Testis (tissue), 3 donors: Measurements from ENCODE around the gene IRF8. TPM values are rescaled to one million over a fixed set of nuclear protein-coding genes. Genes with fewer than 3 reads are reported as not detected.

Source experiments
- DNase-seq: peaks from one replicate; pipeline ENCODE4 v3.0.0-alpha.2; 2019
- H3K27ac ChIP-seq, 2 donors: fragments of 200-600 bp; sonication (generic); one replicate each; pipeline ENCODE4 v1.5.1; 2019
- H3K27me3 ChIP-seq: fragments of 200-600 bp; sonication (generic); one replicate; pipeline ENCODE4 v1.5.1; 2019
- H3K36me3 ChIP-seq: fragments of 200-600 bp; sonication (generic); one replicate; pipeline ENCODE4 v1.5.1; 2017; ENCODE audit warnings: low read depth; ENCODE audit errors: missing control alignments
- H3K4me1 ChIP-seq: fragments of 200-600 bp; sonication (generic); one replicate; pipeline ENCODE4 v1.5.1; 2019
- H3K4me3 ChIP-seq, 2 donors: fragments of 200-600 bp; sonication (generic); one replicate each; pipeline ENCODE4 v1.5.1; 2017 to 2019
- H3K9me3 ChIP-seq: fragments of 200-600 bp; sonication (generic); one replicate; pipeline ENCODE4 v1.5.1; 2017
- POLR2A ChIP-seq: fragments of 450-650 bp; IDR thresholded peaks from one replicate; pipeline ENCODE4 v1.6.1; 2017; ENCODE audit warnings: antibody characterized with exemption, mild to moderate bottlenecking, moderate library complexity
- WGBS, 2 donors: methylation state at CpG; one replicate each; pipeline ENCODE4 v1.1.5; 2018; 5-methylcytosine and 5-hydroxymethylcytosine counted together
- intact Hi-C: fragments of 100-400 bp; cut with DNase I; formaldehyde crosslinking; loops from one replicate; pipeline ENCODE4 v1.15.1; 2023; ENCODE audit warnings: low total_unique reads
- polyA plus RNA-seq: library from polyadenylated mRNA; stranded (reverse); fragments of 350-450 nt; fragmentation: Illumina TruSeq; extraction: RNeasy Lipid Tissue Mini Kit (QIAGEN cat#74804); gene quantifications from one replicate; pipeline ENCODE4 v1.2.3, GENCODE V29; 2014; ENCODE audit warnings: low read depth, low replicate concordance; ENCODE audit not compliant: insufficient read depth
- total RNA-seq, 2 donors: library from RNA; depleted of rRNA; stranded (reverse); fragments of >200 nt; gene quantifications; one replicate each; pipeline ENCODE4 v1.2.3, GENCODE V29; 2016
- TF ChIP-seq, protein P1 (sequence below), 3 experiments: fragments of 450-650 bp in 2 of 3; fragments of 200-600 bp in 1 of 3; sonication (generic) in 1 of 3; IDR thresholded peaks; one replicate each; pipeline ENCODE4 v1.5.1; 2016 to 2019; ENCODE audit warnings: antibody characterized with exemption in 3 of 3, mild to moderate bottlenecking in 2 of 3, moderate library complexity in 1 of 3

The IRF8 gene
- total and polyA plus RNA-seq, 3 donors from 2014 or later = 7.2 to 15.0 (median 14.0) TPM

DNA sequence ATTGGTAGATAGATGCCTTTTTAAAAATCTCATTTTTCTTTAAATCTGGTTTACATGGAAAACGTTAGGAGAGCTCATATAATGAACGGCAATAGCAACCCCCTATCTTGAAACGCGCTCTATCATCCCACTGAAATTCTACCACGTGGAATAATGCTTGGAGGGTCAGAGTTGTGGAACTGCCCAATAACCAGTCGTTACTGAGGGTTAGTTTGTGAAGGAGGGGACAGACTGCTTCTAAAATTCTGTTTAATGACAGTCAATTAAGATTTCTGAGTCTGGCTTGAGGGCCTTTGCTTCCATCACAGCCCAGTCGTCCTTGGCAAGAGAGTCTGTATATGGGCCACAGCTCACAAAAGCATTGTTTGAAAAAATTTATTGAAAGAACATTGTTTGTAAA lies 482 bp downstream of the IRF8 start:
- Histone ChIP-seq H3K36me3 (no peaks in the 10 kb centered on the region), H3K27me3 (no peaks in the 10 kb centered on the region), H3K9me3 (no peaks in the 10 kb centered on the region), H3K4me3 (peak overlapping the region; percentile 54 to 60), H3K27ac (peak overlapping the region in 1 of 2 donors; percentile 66), H3K4me1 (peaks cover 5% of the 10 kb centered on the region)
- DNase-seq = no peak
- intact Hi-C loops = no loop called here
- TF ChIP-seq, protein P1, sequence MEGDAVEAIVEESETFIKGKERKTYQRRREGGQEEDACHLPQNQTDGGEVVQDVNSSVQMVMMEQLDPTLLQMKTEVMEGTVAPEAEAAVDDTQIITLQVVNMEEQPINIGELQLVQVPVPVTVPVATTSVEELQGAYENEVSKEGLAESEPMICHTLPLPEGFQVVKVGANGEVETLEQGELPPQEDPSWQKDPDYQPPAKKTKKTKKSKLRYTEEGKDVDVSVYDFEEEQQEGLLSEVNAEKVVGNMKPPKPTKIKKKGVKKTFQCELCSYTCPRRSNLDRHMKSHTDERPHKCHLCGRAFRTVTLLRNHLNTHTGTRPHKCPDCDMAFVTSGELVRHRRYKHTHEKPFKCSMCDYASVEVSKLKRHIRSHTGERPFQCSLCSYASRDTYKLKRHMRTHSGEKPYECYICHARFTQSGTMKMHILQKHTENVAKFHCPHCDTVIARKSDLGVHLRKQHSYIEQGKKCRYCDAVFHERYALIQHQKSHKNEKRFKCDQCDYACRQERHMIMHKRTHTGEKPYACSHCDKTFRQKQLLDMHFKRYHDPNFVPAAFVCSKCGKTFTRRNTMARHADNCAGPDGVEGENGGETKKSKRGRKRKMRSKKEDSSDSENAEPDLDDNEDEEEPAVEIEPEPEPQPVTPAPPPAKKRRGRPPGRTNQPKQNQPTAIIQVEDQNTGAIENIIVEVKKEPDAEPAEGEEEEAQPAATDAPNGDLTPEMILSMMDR (IDR thresholded peaks at IDR 0.05) = no peak
- TF ChIP-seq POLR2A = no peak
- 37 to 38% methylated on average over 7 of the region's 7 CpGs for WGBS, 2 donors

DNA sequence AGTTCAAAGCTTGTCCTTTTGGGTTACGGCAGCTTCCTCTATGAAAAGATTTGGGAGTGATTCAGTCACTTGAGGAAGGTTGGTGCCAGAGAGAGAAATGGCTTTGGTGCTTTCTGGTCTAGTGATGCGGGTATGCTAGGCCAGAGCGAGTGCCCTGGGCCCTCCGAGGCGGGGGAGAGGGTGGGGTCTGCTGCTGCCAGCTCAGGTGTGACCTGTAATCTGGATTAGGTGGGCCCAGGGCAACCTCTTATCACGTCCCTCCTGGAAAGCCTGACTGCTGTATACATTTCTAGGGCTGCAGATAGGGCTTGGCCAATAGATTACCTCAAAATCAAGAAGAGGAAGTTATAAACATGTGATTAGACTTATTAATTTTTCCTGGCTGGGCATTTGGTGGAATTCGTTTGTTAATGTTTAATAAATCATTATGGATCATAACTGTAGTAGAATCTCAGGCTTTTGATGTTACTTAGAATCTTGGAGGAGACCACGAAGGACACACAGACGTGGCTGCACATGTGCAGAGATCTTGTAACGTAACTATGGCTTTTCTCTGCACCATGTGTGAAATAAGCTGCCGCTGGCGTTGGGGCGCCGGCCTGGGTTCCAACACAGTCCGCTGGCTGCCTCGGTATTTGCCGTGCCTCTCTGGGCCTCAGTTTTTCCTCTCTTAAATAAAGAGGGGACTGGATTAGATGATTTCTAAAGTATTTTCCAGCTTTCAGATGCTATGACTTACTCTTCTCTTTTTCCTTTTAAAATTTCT lies 1.2 kb downstream of the IRF8 start:
- H3K27me3 ChIP-seq = no peaks in the 10 kb centered on the region
- H3K9me3 ChIP-seq = no peaks in the 10 kb centered on the region
- peak overlapping the region in 1 of 2 donors; percentile 60 for H3K4me3 ChIP-seq
- TF ChIP-seq, protein P1 (IDR thresholded peaks at IDR 0.05) = no peak
- TF ChIP-seq POLR2A = no peak
- intact Hi-C loops = no loop called here
- no peak overlapping the region for H3K27ac ChIP-seq
- H3K4me1 ChIP-seq = peaks cover 5% of the 10 kb centered on the region
- WGBS, 2 donors = 74 to 83% methylated on average over 17 of the region's 17 CpGs
- no peaks in the 10 kb centered on the region for H3K36me3 ChIP-seq
- no peak for DNase-seq

DNA sequence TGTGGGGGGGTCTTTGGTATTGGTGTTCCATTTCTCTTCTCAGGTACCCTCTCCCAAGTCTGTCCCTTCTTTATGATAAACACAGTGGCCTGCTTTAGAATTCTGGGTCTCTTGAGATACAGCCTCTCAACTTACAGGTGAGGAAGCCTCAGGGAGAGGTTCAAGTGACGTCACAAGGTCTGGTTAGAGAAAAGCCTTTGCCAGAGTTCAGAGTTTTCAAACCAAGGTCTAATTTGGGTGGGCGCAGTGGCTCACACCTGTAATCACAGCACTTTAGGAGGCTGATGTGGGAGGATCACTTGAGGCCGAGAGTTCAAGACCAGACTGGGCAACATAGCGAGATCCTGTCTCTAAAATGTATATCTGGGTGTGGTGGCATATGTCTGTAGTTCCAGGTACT lies 2.1 kb downstream of the IRF8 start:
- Histone ChIP-seq H3K4me3 (no peak overlapping the region), H3K9me3 (no peaks in the 10 kb centered on the region), H3K36me3 (no peaks in the 10 kb centered on the region), H3K4me1 (peaks cover 5% of the 10 kb centered on the region), H3K27me3 (no peaks in the 10 kb centered on the region), H3K27ac (no peak overlapping the region)
- no peak for DNase-seq
- intact Hi-C loops = no loop called here
- TF ChIP-seq, protein P1 (IDR thresholded peaks at IDR 0.05) = no peak
- TF ChIP-seq POLR2A = no peak
- 80 to 90% methylated on average over 4 of the region's 4 CpGs for WGBS, 2 donors

- 39 to 55% methylated on average over 6 to 7 of the region's 7 CpGs for WGBS, 2 donors
- Histone ChIP-seq H3K36me3 (no peaks in the 10 kb centered on the region), H3K27me3 (no peaks in the 10 kb centered on the region), H3K9me3 (no peaks in the 10 kb centered on the region), H3K27ac (no peak overlapping the region), H3K4me3 (no peak overlapping the region), H3K4me1 (peaks cover 5% of the 10 kb centered on the region)
- DNase-seq = no peak
- TF ChIP-seq POLR2A = no peak
- TF ChIP-seq, protein P1 (IDR thresholded peaks at IDR 0.05) = no peak
- intact Hi-C loops = no loop called here
These were observed 2.9 kb downstream of the IRF8 start for GRCh38 chr16:85901773-85902365.
